ENCODE data around the gene STX7. TPM values are rescaled to one million over a fixed set of nuclear protein-coding genes. Genes with fewer than 3 reads are reported as not detected.

Gene STX7
- total and polyA plus RNA-seq, 3 donors from 2014 or later, result 12.7 to 18.8 (median 16.2) TPM

DNA sequence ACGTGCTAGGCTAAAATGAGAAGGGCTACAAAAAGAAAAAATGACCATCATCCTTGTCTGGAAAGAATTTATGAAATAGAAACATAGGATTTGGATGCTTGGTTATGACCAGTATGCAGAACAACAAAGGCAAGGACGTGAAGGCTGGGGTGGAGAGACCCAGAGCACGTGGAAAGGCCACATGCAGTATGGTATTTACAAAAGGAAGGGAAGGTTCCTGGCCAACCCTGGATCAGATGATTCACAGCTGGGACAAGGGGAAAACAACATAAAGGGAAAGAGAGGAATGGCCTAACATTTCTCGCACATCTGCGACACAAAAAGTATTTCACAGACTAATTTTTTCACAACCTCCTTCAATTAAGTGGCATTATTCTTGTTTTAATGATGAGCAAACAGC, 8.2 kb downstream of the STX7 start:
- H3K36me3 ChIP-seq (ENCODE audit: low read depth, missing control alignments), result no peaks in the 10 kb centered on the region
- H3K27me3 ChIP-seq, result no peaks in the 10 kb centered on the region
- TF ChIP-seq, protein P1, sequence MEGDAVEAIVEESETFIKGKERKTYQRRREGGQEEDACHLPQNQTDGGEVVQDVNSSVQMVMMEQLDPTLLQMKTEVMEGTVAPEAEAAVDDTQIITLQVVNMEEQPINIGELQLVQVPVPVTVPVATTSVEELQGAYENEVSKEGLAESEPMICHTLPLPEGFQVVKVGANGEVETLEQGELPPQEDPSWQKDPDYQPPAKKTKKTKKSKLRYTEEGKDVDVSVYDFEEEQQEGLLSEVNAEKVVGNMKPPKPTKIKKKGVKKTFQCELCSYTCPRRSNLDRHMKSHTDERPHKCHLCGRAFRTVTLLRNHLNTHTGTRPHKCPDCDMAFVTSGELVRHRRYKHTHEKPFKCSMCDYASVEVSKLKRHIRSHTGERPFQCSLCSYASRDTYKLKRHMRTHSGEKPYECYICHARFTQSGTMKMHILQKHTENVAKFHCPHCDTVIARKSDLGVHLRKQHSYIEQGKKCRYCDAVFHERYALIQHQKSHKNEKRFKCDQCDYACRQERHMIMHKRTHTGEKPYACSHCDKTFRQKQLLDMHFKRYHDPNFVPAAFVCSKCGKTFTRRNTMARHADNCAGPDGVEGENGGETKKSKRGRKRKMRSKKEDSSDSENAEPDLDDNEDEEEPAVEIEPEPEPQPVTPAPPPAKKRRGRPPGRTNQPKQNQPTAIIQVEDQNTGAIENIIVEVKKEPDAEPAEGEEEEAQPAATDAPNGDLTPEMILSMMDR (IDR thresholded peaks at IDR 0.05), result no peak
- no peak for TF ChIP-seq POLR2A (IDR thresholded peaks at IDR 0.05)
- H3K4me1 ChIP-seq, result no peaks in the 10 kb centered on the region
- no peak for DNase-seq
- WGBS, 2 donors, result 88 to 92% methylated on average over 5 of the region's 5 CpGs
- H3K4me3 ChIP-seq, result no peak overlapping the region
- intact Hi-C loops (cut with DNase I; ENCODE audit: low total_unique reads), result no loop called here
- no peaks in the 10 kb centered on the region for H3K9me3 ChIP-seq
- no peak overlapping the region for H3K27ac ChIP-seq

DNA sequence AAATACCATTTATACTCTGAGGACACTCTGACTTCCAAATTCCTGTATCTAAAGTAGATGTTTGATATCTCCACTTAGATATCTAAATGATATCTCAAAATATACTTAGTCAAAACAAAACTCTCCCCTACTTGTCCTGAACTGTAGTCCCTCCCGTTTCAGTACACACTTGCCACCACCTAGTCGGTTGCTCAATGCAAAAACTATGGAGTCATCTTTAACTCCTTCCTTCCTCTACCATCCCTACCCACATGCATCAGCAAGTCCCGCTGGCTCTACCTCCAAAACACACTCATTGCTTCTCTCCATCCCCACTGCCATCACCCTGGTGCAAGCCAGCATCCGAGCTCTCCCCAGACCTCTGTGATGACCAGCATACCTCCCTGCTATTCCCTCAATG, 13.2 kb downstream of the STX7 start:
- no peaks in the 10 kb centered on the region for H3K4me1 ChIP-seq
- TF ChIP-seq POLR2A (IDR thresholded peaks at IDR 0.05), result no peak
- TF ChIP-seq, protein P1 (IDR thresholded peaks at IDR 0.05), result no peak
- H3K27me3 ChIP-seq, result no peaks in the 10 kb centered on the region
- 72 to 86% methylated on average over 4 of the region's 4 CpGs for WGBS, 2 donors
- DNase-seq, result no peak
- H3K36me3 ChIP-seq (ENCODE audit: low read depth, missing control alignments), result no peaks in the 10 kb centered on the region
- intact Hi-C loops (cut with DNase I; ENCODE audit: low total_unique reads), result no loop called here
- no peaks in the 10 kb centered on the region for H3K9me3 ChIP-seq
- no peak overlapping the region for H3K4me3 ChIP-seq
- no peak overlapping the region for H3K27ac ChIP-seq

DNA sequence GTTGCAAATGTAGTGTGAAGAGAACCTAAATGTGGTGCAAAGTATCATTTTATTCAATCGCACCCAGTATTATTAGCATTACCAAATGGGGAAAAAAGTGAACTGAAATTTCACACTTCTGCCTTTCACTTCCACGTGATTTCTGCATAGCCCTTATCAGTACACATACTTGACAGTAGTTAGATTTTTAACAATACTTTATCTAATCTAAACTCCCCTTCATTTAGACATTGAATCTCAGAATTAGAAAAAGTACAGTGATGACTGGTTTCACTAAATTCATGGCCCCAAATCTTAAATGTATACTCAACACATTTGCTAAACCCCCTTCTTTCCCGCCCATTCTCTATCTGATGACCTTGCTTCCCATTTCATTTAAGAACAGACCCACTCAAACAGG, 14.3 kb downstream of the STX7 start:
- H3K27ac ChIP-seq, result no peak overlapping the region
- DNase-seq, result no peak
- H3K4me1 ChIP-seq, result no peaks in the 10 kb centered on the region
- no peak overlapping the region for H3K4me3 ChIP-seq
- H3K27me3 ChIP-seq, result no peaks in the 10 kb centered on the region
- intact Hi-C loops (cut with DNase I; ENCODE audit: low total_unique reads), result no loop called here
- 85 to 87% methylated on average over 3 of the region's 3 CpGs for WGBS, 2 donors
- H3K36me3 ChIP-seq (ENCODE audit: low read depth, missing control alignments), result no peaks in the 10 kb centered on the region
- H3K9me3 ChIP-seq, result no peaks in the 10 kb centered on the region
- TF ChIP-seq POLR2A (IDR thresholded peaks at IDR 0.05), result no peak
- TF ChIP-seq, protein P1 (IDR thresholded peaks at IDR 0.05), result no peak

DNA sequence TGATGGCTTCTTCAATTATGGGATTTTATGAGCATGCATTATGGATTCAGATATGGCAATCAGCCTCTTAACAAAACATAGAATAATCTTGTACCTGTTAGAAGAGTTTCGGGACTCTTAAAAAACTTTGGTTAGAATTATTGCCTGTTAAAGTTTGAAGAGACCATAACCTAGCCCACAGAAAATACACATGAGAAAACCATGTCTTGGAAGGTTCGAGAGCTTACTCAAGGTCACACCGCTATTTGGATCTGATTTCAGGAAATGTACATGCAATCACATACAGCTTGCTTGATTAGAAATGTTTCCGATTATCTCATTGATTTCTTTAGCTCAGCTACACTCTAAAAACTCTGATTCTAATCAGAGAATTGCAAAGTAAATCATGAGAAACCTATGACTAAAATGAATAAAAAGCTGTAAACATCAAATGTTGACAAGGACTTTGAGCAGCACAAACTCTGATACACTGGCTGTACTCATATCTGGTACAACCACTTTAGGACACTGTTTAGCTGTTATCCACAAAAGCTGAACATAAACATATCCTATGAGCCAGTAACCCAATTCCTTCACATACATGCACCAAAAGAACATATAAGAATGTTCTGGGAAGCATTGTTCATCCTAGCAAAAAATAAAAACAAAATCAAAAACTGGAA, 16.3 kb downstream of the STX7 start:
- Histone ChIP-seq H3K9me3 (no peaks in the 10 kb centered on the region), H3K27ac (no peak overlapping the region), H3K36me3 (ENCODE audit: low read depth, missing control alignments) (no peaks in the 10 kb centered on the region), H3K4me1 (no peaks in the 10 kb centered on the region), H3K4me3 (no peak overlapping the region), H3K27me3 (no peaks in the 10 kb centered on the region)
- no peak for DNase-seq
- 32 to 67% methylated on average over 4 of the region's 4 CpGs for WGBS, 2 donors
- TF ChIP-seq POLR2A (IDR thresholded peaks at IDR 0.05), result no peak
- TF ChIP-seq, protein P1 (IDR thresholded peaks at IDR 0.05), result no peak
- intact Hi-C loops (cut with DNase I; ENCODE audit: low total_unique reads), result no loop called here

DNA sequence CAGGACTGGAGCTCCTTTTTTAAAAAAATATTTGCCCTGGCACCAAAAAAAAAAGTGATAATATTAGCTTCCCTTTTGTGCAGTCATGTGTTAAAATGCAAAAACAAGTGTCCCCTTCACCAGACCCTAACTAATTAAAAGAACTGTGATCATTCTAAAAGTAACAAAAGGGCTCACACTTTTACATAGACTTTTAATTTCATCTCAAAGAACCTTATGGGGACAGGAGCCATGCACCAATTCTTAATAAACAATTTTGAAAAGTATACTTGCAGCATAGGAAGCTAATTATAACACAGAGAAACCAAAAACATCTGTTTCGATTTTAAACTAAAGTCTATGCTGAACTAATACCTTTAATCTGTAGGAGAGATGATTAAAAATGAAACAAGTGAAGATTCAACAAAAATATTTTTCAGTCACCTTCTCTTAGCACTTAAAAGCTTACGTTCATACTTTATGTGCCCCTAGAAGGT, 17.3 kb downstream of the STX7 start:
- intact Hi-C loops (cut with DNase I; ENCODE audit: low total_unique reads), result no loop called here
- no peak overlapping the region for H3K4me3 ChIP-seq
- H3K4me1 ChIP-seq, result no peaks in the 10 kb centered on the region
- DNase-seq, result no peak
- no peaks in the 10 kb centered on the region for H3K27me3 ChIP-seq
- no peaks in the 10 kb centered on the region for H3K9me3 ChIP-seq
- H3K27ac ChIP-seq, result no peak overlapping the region
- whole genome bisulfite sequencing, 2 donors, result 45 to 52% methylated on average over 2 of the region's 2 CpGs
- no peak for TF ChIP-seq POLR2A (IDR thresholded peaks at IDR 0.05)
- TF ChIP-seq, protein P1 (IDR thresholded peaks at IDR 0.05), result no peak
- no peaks in the 10 kb centered on the region for H3K36me3 ChIP-seq (ENCODE audit: low read depth, missing control alignments)

Measured in testis (tissue), 3 donors.